Midbrain (tissue), 1 donor: Measurements from ENCODE around the gene ICE1.
"Not testable (repeated sequence)": the region's sequence is repeated elsewhere in the genome, so short reads cannot be mapped to it uniquely, and the experiment has no call there.

Experiments used
- DNase-seq: peaks from one replicate; lab custom pipeline; 2025; lab: John Stamatoyannopoulos, UW

ICE1 gene

GRCh38 chr5:5421961-5422818, at the start of gene ICE1:
TSS of gene ICE1 (plus strand) at chr5:5422677. CDS start at chr5:5422916, 239 bp downstream.
- peak; percentile 97 for DNase-seq

GRCh38 chr5:5372930-5373329, 49.5 kb upstream of the ICE1 start:
- DNase-seq, result no peak

GRCh38 chr5:5373351-5373989, 49.0 kb upstream of the ICE1 start:
- no peak for DNase-seq

GRCh38 chr5:5374009-5374715, 48.3 kb upstream of the ICE1 start:
- DNase-seq, result no peak

GRCh38 chr5:5377780-5378179, 44.7 kb upstream of the ICE1 start:
- no peak for DNase-seq

GRCh38 chr5:5378531-5378930, 43.9 kb upstream of the ICE1 start:
- DNase-seq, result no peak

- DNase-seq, result peak; percentile 34
Measured at GRCh38 chr5:5380298-5380697, 42.2 kb upstream of the ICE1 start.

GRCh38 chr5:5381310-5381913, 41.1 kb upstream of the ICE1 start:
- DNase-seq, result no peak

- DNase-seq, result no peak
Measured at GRCh38 chr5:5383461-5383860, 39.0 kb upstream of the ICE1 start.

- DNase-seq, result no peak
Measured at GRCh38 chr5:5384660-5385330, 37.7 kb upstream of the ICE1 start.

- DNase-seq, result no peak
Measured at GRCh38 chr5:5385331-5385662, 37.2 kb upstream of the ICE1 start.

GRCh38 chr5:5386329-5386728, 36.1 kb upstream of the ICE1 start:
- no peak for DNase-seq

GRCh38 chr5:5387192-5387591, 35.3 kb upstream of the ICE1 start:
- DNase-seq, result no peak

- DNase-seq, result no peak
Measured at GRCh38 chr5:5387777-5388176, 34.7 kb upstream of the ICE1 start.

- not testable (repeated sequence) for DNase-seq
Measured at GRCh38 chr5:5390121-5390869, 32.2 kb upstream of the ICE1 start.

GRCh38 chr5:5392504-5392903, 30.0 kb upstream of the ICE1 start:
- not testable (repeated sequence) for DNase-seq

GRCh38 chr5:5394384-5394986, 28.0 kb upstream of the ICE1 start:
- peak; percentile 54 for DNase-seq

GRCh38 chr5:5395093-5395492, 27.4 kb upstream of the ICE1 start:
- DNase-seq, result not testable (repeated sequence)

GRCh38 chr5:5398071-5398470, 24.4 kb upstream of the ICE1 start:
- DNase-seq, result no peak

- DNase-seq, result no peak
Measured at GRCh38 chr5:5401095-5401494, 21.4 kb upstream of the ICE1 start.

GRCh38 chr5:5403741-5404140, 18.7 kb upstream of the ICE1 start:
- DNase-seq, result no peak
